GM12892 (cell line): ENCODE measurements around the gene ACTRT2.

Experiments used
- POLR2A ChIP-seq: IDR thresholded peaks from 2 replicates; pipeline ENCODE4 v1.6.1; 2011; ENCODE audit warnings: low read depth, low read length, control low read depth
- POLR2AphosphoS5 ChIP-seq: IDR thresholded peaks from 2 replicates; pipeline ENCODE4 v1.6.1; 2011; ENCODE audit warnings: low read depth, low read length, control low read depth
- TAF1 ChIP-seq: IDR thresholded peaks from 2 replicates; pipeline ENCODE4 v1.6.1; 2011; ENCODE audit warnings: low read depth, mild to moderate bottlenecking, control low read depth, low read length, borderline replicate concordance

DNA sequence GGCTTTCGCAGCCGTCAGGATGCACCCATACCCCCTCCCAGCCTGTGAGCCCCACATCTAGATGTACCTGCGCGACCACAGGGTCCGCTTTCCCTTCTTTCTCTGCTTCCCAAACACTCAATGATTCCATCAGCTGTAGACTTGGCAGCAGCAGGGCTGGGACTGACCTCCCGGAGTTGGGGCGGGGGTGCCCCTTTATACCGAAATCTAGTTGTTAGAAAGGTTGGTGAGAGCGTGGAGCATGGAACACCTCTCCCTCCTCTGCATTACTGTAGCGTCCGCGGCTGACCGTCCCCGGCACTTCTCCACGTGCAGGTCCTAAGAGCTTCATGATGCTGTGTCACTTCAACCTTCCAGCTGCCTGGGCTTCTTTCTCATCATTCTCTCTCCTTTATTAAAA, 21.1 kb upstream of the ACTRT2 start:
- TF ChIP-seq POLR2A (no peak), POLR2AphosphoS5 (no peak), TAF1 (no peak)
